Umbilical cord (tissue), 2 donors: ENCODE data around the gene PPP4R1. TPM values are rescaled to one million over a fixed set of nuclear protein-coding genes. Genes with fewer than 3 reads are reported as not detected.
A peak's percentile ranks its signal among the peaks of the same experiment; 100 is the strongest.

Source experiments
- DNase-seq: peaks from one replicate; pipeline ENCODE4 v3.0.0-alpha.2; 2015; ENCODE audit warnings: low spot score
- total RNA-seq: library from RNA; depleted of rRNA; stranded (reverse); fragments of >200 nt; gene quantifications from one replicate; pipeline ENCODE4 v1.2.3, GENCODE V29; 2014; ENCODE audit warnings: low replicate concordance; ENCODE audit not compliant: insufficient read depth

The PPP4R1 gene
- total RNA-seq, 1 donor from 2014 or later = 197 TPM

- peak; percentile 81 for DNase-seq
Observed at GRCh38 chr18:9594823-9595596, 19.3 kb downstream of the PPP4R1 start.

- no peak for DNase-seq
Observed at GRCh38 chr18:9587924-9588323, 26.4 kb downstream of the PPP4R1 start.

GRCh38 chr18:9586814-9587213 lies 27.5 kb downstream of the PPP4R1 start:
- DNase-seq = no peak

- DNase-seq = no peak
Observed at GRCh38 chr18:9581667-9582066, 32.7 kb downstream of the PPP4R1 start.

- no peak for DNase-seq
Observed at GRCh38 chr18:9578306-9578705, 36.1 kb downstream of the PPP4R1 start.

GRCh38 chr18:9577361-9577760 lies 37.0 kb downstream of the PPP4R1 start:
- peak; percentile 29 for DNase-seq

- DNase-seq = peak; percentile 96
Observed at GRCh38 chr18:9575558-9575957, 38.8 kb downstream of the PPP4R1 start.

- DNase-seq = no peak
Observed at GRCh38 chr18:9574473-9575115, 39.8 kb downstream of the PPP4R1 start.

- no peak for DNase-seq
Observed at GRCh38 chr18:9571546-9571945, 42.8 kb downstream of the PPP4R1 start.

GRCh38 chr18:9570255-9570654 lies 44.1 kb downstream of the PPP4R1 start:
- no peak for DNase-seq

GRCh38 chr18:9569178-9569577 lies 45.2 kb downstream of the PPP4R1 start:
- DNase-seq = no peak

GRCh38 chr18:9568186-9568585 lies 46.2 kb downstream of the PPP4R1 start:
- DNase-seq = no peak

- no peak for DNase-seq
Observed at GRCh38 chr18:9565407-9565806, 49.0 kb downstream of the PPP4R1 start.

- DNase-seq = no peak
Observed at GRCh38 chr18:9563331-9563730, 51.0 kb downstream of the PPP4R1 start.

- DNase-seq = no peak
Observed at GRCh38 chr18:9562584-9562983, 51.8 kb downstream of the PPP4R1 start.

GRCh38 chr18:9561759-9562158 lies 52.6 kb downstream of the PPP4R1 start:
- no peak for DNase-seq

- DNase-seq = peak; percentile 18
Observed at GRCh38 chr18:9559253-9559652, 55.1 kb downstream of the PPP4R1 start.

- no peak for DNase-seq
Observed at GRCh38 chr18:9558387-9559064, 55.8 kb downstream of the PPP4R1 start.

GRCh38 chr18:9557250-9557943 lies 57.0 kb downstream of the PPP4R1 start:
- DNase-seq = no peak

- no peak for DNase-seq
Observed at GRCh38 chr18:9552616-9553015, 61.7 kb downstream of the PPP4R1 start.

- DNase-seq = no peak
Observed at GRCh38 chr18:9552191-9552590, 62.2 kb downstream of the PPP4R1 start.

GRCh38 chr18:9550429-9550828 lies 63.9 kb downstream of the PPP4R1 start:
- DNase-seq = no peak
